GM18511 (cell line): ENCODE data around the gene VWF.
"Not testable (repeated sequence)": the region's sequence is repeated elsewhere in the genome, so short reads cannot be mapped to it uniquely, and the experiment has no call there.

Source experiments
- ATAC-seq: cut with Tn5 transposase; IDR thresholded peaks from one replicate; pipeline ENCODE4 v1.9.1; 2021; ENCODE audit warnings: mild to moderate bottlenecking, moderate library complexity; ENCODE audit not compliant: unreplicated experiment

VWF gene

DNA sequence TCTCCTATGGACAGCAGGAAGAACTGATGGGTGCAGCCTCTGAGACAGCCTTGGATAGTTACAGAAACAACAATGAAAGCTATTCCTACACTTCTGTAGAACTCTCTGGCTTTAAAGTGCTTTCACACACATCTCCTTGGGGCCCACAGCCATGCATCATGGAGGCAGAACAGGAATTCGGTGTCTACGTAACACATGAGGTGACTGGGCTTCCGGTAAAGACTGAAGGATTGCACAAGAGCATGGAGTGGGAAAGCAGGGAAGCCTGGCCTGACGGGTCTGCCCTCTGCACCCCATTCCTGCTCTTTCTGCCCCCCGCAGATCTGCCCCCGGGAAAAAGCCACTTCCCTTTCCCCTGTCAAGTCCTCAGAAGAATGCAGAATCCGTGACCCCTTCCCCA lies 82.6 kb downstream of the VWF start:
- no peak for ATAC-seq

DNA sequence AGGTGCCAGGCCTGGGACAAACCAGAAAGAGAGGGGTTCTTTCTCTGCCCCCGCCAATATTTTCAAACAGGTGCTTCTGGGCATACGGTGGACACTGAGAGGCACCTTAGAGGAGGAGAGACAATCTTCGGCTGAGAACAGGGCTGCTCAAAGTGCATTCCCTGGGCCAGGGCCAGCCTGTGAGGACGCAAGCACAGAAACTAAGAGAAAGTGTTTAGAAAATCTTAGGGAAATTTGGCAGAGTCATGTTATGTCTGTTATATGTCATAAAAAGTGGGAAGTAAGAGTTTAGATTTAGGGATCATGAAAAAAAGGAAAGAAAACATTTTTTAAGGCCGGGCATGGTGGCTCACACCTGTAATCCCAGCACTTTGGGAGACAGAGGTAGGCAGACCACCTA lies 83.7 kb downstream of the VWF start:
- ATAC-seq, result no peak

- peak; percentile 80 for ATAC-seq
Measured at GRCh38 chr12:6039894-6040601, 84.4 kb downstream of the VWF start.

DNA sequence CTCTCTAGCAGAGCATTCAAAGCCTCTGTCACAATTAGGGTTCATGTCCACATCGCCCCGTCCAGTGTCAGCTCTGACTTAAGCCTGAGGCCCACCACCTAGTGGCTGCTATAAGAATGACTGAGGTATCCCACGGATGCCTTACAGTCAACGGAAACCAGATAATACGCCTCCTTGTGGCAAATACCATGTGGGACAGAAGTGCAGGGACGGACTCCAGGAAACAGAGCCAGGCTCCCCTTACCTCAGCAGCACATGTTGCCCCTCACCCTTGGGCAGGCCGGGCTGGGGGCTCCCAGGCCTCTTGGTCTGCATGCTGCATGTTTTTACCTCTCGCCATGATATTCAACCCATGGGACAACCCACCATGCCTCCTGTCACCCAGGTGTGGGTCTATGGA lies 86.3 kb downstream of the VWF start:
- no peak for ATAC-seq

GRCh38 chr12:6037459-6037858 lies 87.0 kb downstream of the VWF start:
- ATAC-seq, result no peak

DNA sequence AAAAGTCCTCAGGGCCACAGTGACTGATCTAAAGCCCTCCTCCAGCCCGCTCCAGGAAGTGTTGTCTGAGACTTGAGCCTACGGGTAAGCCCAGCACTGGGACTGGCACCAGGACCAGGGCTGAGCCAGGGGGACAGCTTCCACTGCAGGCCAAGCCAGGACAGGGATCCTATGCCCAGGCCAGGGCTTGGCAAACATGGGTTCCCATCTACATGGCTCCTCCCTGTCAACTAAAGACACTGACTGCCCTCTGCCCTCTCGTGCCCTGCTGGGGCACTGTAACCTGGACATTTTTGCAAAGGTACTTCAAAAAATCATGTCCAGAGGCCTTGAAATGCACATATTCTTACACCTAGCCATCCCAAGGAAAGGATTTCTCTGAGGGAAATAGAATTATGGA lies 88.0 kb downstream of the VWF start:
- ATAC-seq, result no peak

- no peak for ATAC-seq
Measured at GRCh38 chr12:6034596-6034995, 89.9 kb downstream of the VWF start.

GRCh38 chr12:6033546-6033945 lies 90.9 kb downstream of the VWF start:
- ATAC-seq, result no peak

- ATAC-seq, result no peak
Measured at GRCh38 chr12:6032726-6033125, 91.7 kb downstream of the VWF start.

DNA sequence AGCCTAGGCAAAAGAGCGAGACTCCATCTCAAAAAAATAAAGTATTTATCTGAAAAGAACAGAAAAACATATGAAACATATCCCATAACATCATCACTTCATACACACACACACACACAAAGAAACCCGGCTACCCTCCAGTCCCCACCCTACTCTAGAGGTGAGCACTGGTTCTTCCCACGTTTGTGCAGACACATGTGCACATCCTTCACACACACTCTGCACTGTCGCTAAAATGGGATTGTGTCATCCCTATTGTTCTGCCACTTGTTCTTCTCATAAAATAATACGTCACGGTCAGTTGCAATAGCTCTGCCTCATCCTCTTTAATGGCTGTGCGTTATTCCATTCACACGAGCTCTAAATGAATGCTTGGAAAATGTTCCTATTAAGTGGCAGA lies 93.5 kb downstream of the VWF start:
- no peak for ATAC-seq

GRCh38 chr12:6030081-6030480 lies 94.4 kb downstream of the VWF start:
- ATAC-seq, result no peak

GRCh38 chr12:6029401-6029800 lies 95.1 kb downstream of the VWF start:
- ATAC-seq, result no peak

- ATAC-seq, result no peak
Measured at GRCh38 chr12:6026998-6027397, 97.5 kb downstream of the VWF start.

DNA sequence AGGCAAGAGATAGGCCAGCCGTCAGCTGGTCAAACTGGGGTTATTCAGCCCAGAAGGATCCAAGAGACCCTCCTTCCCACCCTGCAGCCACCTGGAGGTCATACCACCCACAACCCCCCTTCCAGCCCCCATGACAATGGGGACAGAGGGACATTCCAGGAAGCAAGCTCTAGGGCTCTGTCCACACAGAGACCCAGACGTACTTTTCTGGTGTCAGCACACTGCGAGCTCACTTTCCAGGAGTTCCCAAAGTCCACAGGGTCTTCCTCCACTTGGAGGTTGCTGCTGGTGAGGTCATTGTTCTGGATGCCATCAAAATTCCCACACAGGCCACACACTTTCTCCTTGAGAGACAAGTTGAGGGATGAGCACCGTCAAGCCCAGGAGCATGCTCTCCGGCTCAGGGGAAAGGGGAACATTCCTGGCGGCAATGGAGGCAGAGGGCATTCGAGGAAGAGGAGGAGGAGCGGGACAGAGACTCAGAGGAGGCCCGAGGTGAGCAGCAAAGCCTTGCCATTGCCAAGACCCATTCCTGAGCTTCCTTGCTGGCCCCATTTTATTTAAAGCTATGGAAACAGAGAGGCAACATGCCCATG lies 98.7 kb downstream of the VWF start:
- not testable (repeated sequence) for ATAC-seq

DNA sequence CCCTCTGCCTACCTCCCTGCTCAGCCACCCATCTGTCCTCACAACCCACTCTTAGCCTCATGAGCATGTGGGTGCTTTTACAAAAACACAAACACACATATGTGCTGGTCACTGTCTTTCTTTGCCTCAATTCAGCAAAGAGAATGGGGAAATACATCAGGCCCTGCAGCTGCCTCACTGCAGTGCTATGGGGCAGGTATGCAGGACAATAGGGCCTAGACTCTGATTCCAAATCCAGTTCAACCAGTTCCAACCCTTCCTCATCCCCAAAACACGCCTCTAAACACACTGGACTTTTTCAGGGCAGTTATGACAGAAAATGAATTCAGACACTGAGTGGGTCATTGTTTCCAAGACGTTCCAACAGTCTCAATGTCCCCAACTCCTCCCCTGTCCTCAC lies 100.4 kb downstream of the VWF start:
- ATAC-seq, result not testable (repeated sequence)

GRCh38 chr12:6020930-6021329 lies 103.5 kb downstream of the VWF start:
- no peak for ATAC-seq

- not testable (repeated sequence) for ATAC-seq
Measured at GRCh38 chr12:6020511-6020910, 104.0 kb downstream of the VWF start.

GRCh38 chr12:6019256-6019655 lies 105.2 kb downstream of the VWF start:
- ATAC-seq, result not testable (repeated sequence)

DNA sequence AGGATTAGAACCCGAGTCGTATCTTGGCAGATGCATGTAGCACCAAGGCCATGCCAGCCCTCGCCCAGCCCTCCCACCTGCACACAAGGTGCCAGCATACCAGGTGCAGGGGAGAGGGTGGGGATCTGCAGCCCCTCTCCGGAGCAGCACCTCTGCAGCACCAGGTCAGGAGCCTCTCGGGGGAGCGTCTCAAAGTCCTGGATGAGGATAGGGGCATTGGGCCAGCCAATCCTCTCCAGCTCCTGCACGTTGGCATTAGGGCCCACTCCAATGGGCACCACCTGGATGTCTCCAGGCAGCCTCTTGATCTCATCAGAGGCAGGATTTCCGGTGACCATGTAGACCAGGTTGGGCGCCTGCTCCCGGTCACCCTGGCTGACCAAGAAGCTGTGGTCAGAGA lies 106.2 kb downstream of the VWF start:
- ATAC-seq, result no peak

- ATAC-seq, result no peak
Measured at GRCh38 chr12:6016756-6017155, 107.7 kb downstream of the VWF start.

GRCh38 chr12:6016004-6016403 lies 108.5 kb downstream of the VWF start:
- ATAC-seq, result not testable (repeated sequence)

GRCh38 chr12:6015271-6015670 lies 109.2 kb downstream of the VWF start:
- not testable (repeated sequence) for ATAC-seq
